ENCODE data around the gene TBL1Y. TPM values are rescaled to one million over a fixed set of nuclear protein-coding genes. Genes with fewer than 3 reads are reported as not detected.

TBL1Y gene
- total and polyA plus RNA-seq, 2 of the 4 experiments (the other 2 are of a cell fraction) = not detected

DNA sequence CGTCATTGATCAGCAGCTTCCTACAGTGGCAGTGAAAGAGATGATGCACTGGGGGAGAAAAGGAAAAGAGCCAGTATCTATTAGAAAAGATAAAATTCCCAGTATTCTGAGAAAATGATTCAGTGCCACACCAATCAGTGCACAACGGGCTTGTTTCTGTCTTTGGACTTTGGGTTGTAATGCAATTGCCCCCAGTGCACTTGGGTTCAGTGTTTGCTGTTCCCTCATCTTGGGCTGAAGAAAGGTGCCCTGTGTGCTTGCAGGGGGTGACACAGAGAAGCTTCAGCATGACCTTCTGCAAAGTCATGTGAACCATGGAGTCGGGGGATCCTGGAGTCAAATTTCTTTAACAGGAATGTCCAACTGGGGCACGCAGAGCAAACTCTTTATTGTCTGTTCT lies 131.5 kb downstream of the TBL1Y start:
- H2AFZ ChIP-seq (replicated peaks; ENCODE audit: low read length, poor library complexity) = no peak overlapping the region
- POLR2A ChIA-PET (ENCODE audit: unreplicated experiment) = no interaction called here
- TF ChIP-seq SMC3 (IDR thresholded peaks at IDR 0.05; ENCODE audit: low read depth, low read length) (no peak), MAZ (IDR thresholded peaks at IDR 0.05; ENCODE audit: borderline replicate concordance, low read depth, low read length) (no peak), POLR2A (IDR thresholded peaks at IDR 0.05; ENCODE audit: low read depth, low read length) (no peak), BHLHE40 (IDR thresholded peaks at IDR 0.05; ENCODE audit: low read depth, low read length) (no peak), RFX5 (IDR thresholded peaks at IDR 0.05; ENCODE audit: low read depth, low read length) (no peak), ELK1 (IDR thresholded peaks at IDR 0.05; ENCODE audit: borderline replicate concordance, low read depth, low read length) (no peak), NFE2L2 (IDR thresholded peaks at IDR 0.05; ENCODE audit: low read depth, low read length) (no peak), MAFK (IDR thresholded peaks at IDR 0.05; ENCODE audit: low read depth, low read length) (no peak), FOS (IDR thresholded peaks at IDR 0.05; ENCODE audit: low read depth, low read length) (no peak), MXI1 (IDR thresholded peaks at IDR 0.05; ENCODE audit: borderline replicate concordance, low read depth, low read length) (no peak), CEBPB (IDR thresholded peaks at IDR 0.05; ENCODE audit: low read depth, low read length) (no peak), CHD1 (IDR thresholded peaks at IDR 0.05; ENCODE audit: low read depth, low read length) (no peak), RCOR1 (IDR thresholded peaks at IDR 0.05; ENCODE audit: insufficient replicate concordance, low read length) (no peak), CTCF (conservative IDR thresholded peaks at IDR 0.05; ENCODE audit: low read depth, low read length) (no peak), RAD21 (IDR thresholded peaks at IDR 0.05; ENCODE audit: low read length) (no peak)
- TF ChIP-seq, protein P1, sequence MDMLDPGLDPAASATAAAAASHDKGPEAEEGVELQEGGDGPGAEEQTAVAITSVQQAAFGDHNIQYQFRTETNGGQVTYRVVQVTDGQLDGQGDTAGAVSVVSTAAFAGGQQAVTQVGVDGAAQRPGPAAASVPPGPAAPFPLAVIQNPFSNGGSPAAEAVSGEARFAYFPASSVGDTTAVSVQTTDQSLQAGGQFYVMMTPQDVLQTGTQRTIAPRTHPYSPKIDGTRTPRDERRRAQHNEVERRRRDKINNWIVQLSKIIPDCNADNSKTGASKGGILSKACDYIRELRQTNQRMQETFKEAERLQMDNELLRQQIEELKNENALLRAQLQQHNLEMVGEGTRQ (IDR thresholded peaks at IDR 0.05; ENCODE audit: low read depth, low read length) = no peak
- no peaks in the 10 kb centered on the region for H4K20me1 ChIP-seq (ENCODE audit: insufficient read depth, low read length)
- H3K36me3 ChIP-seq (ENCODE audit: control insufficient read depth, insufficient read depth, low read length) = no peaks in the 10 kb centered on the region
- H3K27me3 ChIP-seq (ENCODE audit: control insufficient read depth, insufficient read depth, low read length) = no peaks in the 10 kb centered on the region
- ATAC-seq (ENCODE audit: low read depth) (no peak), DNase-seq (no peak)
- no peak overlapping the region for H3K14ac ChIP-seq (replicated peaks; ENCODE audit: low read depth, low read length)
- no peak overlapping the region for H2AK9ac ChIP-seq (replicated peaks; ENCODE audit: low read depth, low read length, poor library complexity)
- dilution Hi-C loops (cut with HindIII; ENCODE audit: low sequenced_read_pairs, unreplicated experiment) (no loop called here), in situ Hi-C loops (cut with MboI; ENCODE audit: low sequenced_read_pairs) (no loop called here), intact Hi-C loops (cut with micrococcal nuclease) (no loop called here)
- H3K4me1 ChIP-seq (ENCODE audit: control insufficient read depth, insufficient read depth, low read length) = no peaks in the 10 kb centered on the region
- no peak overlapping the region for H4K91ac ChIP-seq (ENCODE audit: insufficient read depth, low read depth, low read length)
- no peak overlapping the region for H3K23ac ChIP-seq (ENCODE audit: low read depth, low read length)
- H3K79me1 ChIP-seq (ENCODE audit: low read depth in 1 of 2, low read length in 2 of 2) = no peaks in the 10 kb centered on the region
- H2AK5ac ChIP-seq (ENCODE audit: low read depth, low read length) = no peak overlapping the region
- H3K27ac ChIP-seq (ENCODE audit: insufficient read depth, low read length) = no peak overlapping the region
- WGBS, 2 experiments (ENCODE audit: extremely low coverage in 2 of 2, insufficient read length in 1 of 2) = no CpG with 5 or more reads among the region's 4 CpGs
- no peak overlapping the region for H4K5ac ChIP-seq (ENCODE audit: low read depth, low read length)
- no peak overlapping the region for H2BK20ac ChIP-seq (ENCODE audit: low read depth, low read length)
- no TSS peak for BruUV-seq (replicated peaks)
- H2BK120ac ChIP-seq (ENCODE audit: low read depth, low read length) = no peak overlapping the region
- H3K4me3 ChIP-seq (ENCODE audit: insufficient read depth, low read depth, low read length) = no peak overlapping the region
- no peak overlapping the region for H3K4me2 ChIP-seq (ENCODE audit: low read depth, low read length)
- H3K9me1 ChIP-seq (ENCODE audit: insufficient read depth, low read length) = no peaks in the 10 kb centered on the region
- no peak overlapping the region for H2BK5ac ChIP-seq (ENCODE audit: low read depth, low read length, poor library complexity, severe bottlenecking)
- no peaks in the 10 kb centered on the region for H3K9me3 ChIP-seq (ENCODE audit: control insufficient read depth, insufficient read depth, low read length)
- no peak overlapping the region for H3K4ac ChIP-seq (ENCODE audit: low read depth, low read length)
- H4K8ac ChIP-seq (ENCODE audit: low read depth in 2 of 2, low read length in 2 of 2) = no peak overlapping the region
- no peak overlapping the region for H3K56ac ChIP-seq (ENCODE audit: extremely low read depth, insufficient read depth, low read length)
- H2BK15ac ChIP-seq (ENCODE audit: low read depth, low read length) = no peak overlapping the region
- H3K9ac ChIP-seq (ENCODE audit: low read depth, low read length) = no peak overlapping the region
- H3K18ac ChIP-seq (ENCODE audit: low read depth, low read length) = no peak overlapping the region
- CTCF ChIA-PET = no interaction called here

Data from IMR-90 (cell line).